CD4-positive, alpha-beta T cell treated with Interleukin-15 for 4 hours (primary cell): ENCODE data around the gene ZNF816.
A peak's percentile ranks its signal among the peaks of the same experiment; 100 is the strongest.
"Not testable (repeated sequence)": the region's sequence is repeated elsewhere in the genome, so short reads cannot be mapped to it uniquely, and the experiment has no call there.

Source experiments
- DNase-seq: peaks from one replicate; pipeline ENCODE4 v3.0.0-alpha.2; 2020; ENCODE audit warnings: low spot score

ZNF816 gene

GRCh38 chr19:52959613-52960295 lies 2.9 kb downstream of the ZNF816 start:
- no peak for DNase-seq

GRCh38 chr19:52957591-52957990 lies 5.1 kb downstream of the ZNF816 start:
- no peak for DNase-seq

GRCh38 chr19:52956917-52957316 lies 5.8 kb downstream of the ZNF816 start:
- no peak for DNase-seq

GRCh38 chr19:52949422-52949821 lies 13.3 kb downstream of the ZNF816 start:
- DNase-seq: no peak

- no peak for DNase-seq
These were observed 14.5 kb downstream of the ZNF816 start for GRCh38 chr19:52948025-52948770.

- no peak for DNase-seq
These were observed 16.1 kb downstream of the ZNF816 start for GRCh38 chr19:52946322-52947310.

- DNase-seq: no peak
These were observed 16.9 kb downstream of the ZNF816 start for GRCh38 chr19:52945652-52946321.

GRCh38 chr19:52944703-52945493 lies 17.8 kb downstream of the ZNF816 start:
- not testable (repeated sequence) for DNase-seq

GRCh38 chr19:52943884-52944643 lies 18.6 kb downstream of the ZNF816 start:
- no peak for DNase-seq

- no peak for DNase-seq
These were observed 19.4 kb downstream of the ZNF816 start for GRCh38 chr19:52943134-52943883.

- DNase-seq: peak; percentile 96
These were observed 20.1 kb downstream of the ZNF816 start for GRCh38 chr19:52942386-52943133.

- DNase-seq: peak; percentile 14
These were observed 20.7 kb downstream of the ZNF816 start for GRCh38 chr19:52941941-52942385.

GRCh38 chr19:52941523-52941922 lies 21.2 kb downstream of the ZNF816 start:
- not testable (repeated sequence) for DNase-seq

GRCh38 chr19:52940905-52941304 lies 21.8 kb downstream of the ZNF816 start:
- not testable (repeated sequence) for DNase-seq

GRCh38 chr19:52938761-52939160 lies 23.9 kb downstream of the ZNF816 start:
- no peak for DNase-seq

- DNase-seq: no peak
These were observed 25.7 kb downstream of the ZNF816 start for GRCh38 chr19:52936954-52937325.

- no peak for DNase-seq
These were observed 26.3 kb downstream of the ZNF816 start for GRCh38 chr19:52936151-52936953.

- no peak for DNase-seq
These were observed 27.2 kb downstream of the ZNF816 start for GRCh38 chr19:52935434-52935833.
